HepG2 (cell line): Measurements from ENCODE around the gene FFAR4.

Source experiments
- CTCF ChIP-seq: sonication (generic); formaldehyde crosslinking; IDR thresholded peaks from 2 replicates; pipeline ENCODE4 v1.5.0; 2020; ENCODE audit warnings: mild to moderate bottlenecking, missing genetic modification reagents, moderate library complexity
- JUNB ChIP-seq: sonication (generic); formaldehyde crosslinking; IDR thresholded peaks from 2 replicates; pipeline ENCODE4 v1.8.0; 2022; ENCODE audit warnings: missing genetic modification reagents, mild to moderate bottlenecking, borderline replicate concordance
- MZF1 ChIP-seq: sonication (generic); formaldehyde crosslinking; IDR thresholded peaks from 2 replicates; pipeline ENCODE4 v1.8.1; 2023; ENCODE audit warnings: mild to moderate bottlenecking, missing genetic modification reagents, borderline replicate concordance
- ZNF10 ChIP-seq: sonication (generic); formaldehyde crosslinking; IDR thresholded peaks from 2 replicates; pipeline ENCODE4 v1.4.0; 2020; ENCODE audit warnings: mild to moderate bottlenecking, low read depth, missing genetic modification reagents, borderline replicate concordance
- ZNF333 ChIP-seq: sonication (generic); formaldehyde crosslinking; IDR thresholded peaks from 2 replicates; pipeline ENCODE4 v1.4.0; 2020; ENCODE audit warnings: mild to moderate bottlenecking, missing genetic modification reagents, borderline replicate concordance
- ZNF543 ChIP-seq: sonication (generic); formaldehyde crosslinking; IDR thresholded peaks from 2 replicates; pipeline ENCODE4 v1.4.0; 2020; ENCODE audit warnings: mild to moderate bottlenecking, missing genetic modification reagents
- ZNF75D ChIP-seq: sonication (generic); formaldehyde crosslinking; IDR thresholded peaks from 2 replicates; pipeline ENCODE4 v1.8.1; 2023; ENCODE audit warnings: missing genetic modification reagents, mild to moderate bottlenecking, borderline replicate concordance
- TF ChIP-seq, protein P1 (sequence below): sonication (generic); formaldehyde crosslinking; IDR thresholded peaks from 2 replicates; pipeline ENCODE4 v1.4.0; 2020; ENCODE audit warnings: missing genetic modification reagents; ENCODE audit errors: not compliant biosample characterization
- TF ChIP-seq, protein P2 (sequence below): IDR thresholded peaks from 2 replicates; pipeline ENCODE4 v1.6.1; 2016; ENCODE audit warnings: low read depth, borderline replicate concordance

DNA sequence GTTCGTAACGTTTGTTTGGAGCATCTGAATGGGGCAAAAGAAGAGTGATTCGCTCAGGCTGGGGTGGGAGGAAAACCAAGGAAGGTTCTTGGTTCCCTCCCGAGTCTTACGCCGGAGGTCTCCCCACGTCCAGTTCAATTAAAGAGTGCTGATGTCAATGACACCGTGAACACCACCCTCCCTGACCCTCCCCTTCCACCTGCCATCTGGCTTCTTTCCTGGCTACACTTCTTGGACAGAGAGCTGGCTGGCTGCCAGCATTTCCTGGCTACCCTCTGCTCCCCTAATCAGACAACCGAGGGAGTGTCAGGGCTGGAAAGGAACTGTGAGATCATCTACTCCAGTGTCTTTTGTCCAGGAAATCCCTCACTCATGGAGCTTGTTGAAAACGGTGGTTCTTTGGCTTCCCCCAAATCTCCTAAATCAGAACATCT is 24.1 kb upstream of the FFAR4 start:
- TF ChIP-seq CTCF, result no peak
- TF ChIP-seq, protein P1, sequence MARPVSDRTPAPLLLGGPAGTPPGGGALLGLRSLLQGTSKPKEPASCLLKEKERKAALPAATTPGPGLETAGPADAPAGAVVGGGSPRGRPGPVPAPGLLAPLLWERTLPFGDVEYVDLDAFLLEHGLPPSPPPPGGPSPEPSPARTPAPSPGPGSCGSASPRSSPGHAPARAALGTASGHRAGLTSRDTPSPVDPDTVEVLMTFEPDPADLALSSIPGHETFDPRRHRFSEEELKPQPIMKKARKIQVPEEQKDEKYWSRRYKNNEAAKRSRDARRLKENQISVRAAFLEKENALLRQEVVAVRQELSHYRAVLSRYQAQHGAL, result no peak
- TF ChIP-seq, protein P2, sequence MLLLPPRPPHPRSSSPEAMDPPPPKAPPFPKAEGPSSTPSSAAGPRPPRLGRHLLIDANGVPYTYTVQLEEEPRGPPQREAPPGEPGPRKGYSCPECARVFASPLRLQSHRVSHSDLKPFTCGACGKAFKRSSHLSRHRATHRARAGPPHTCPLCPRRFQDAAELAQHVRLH, result no peak
- TF ChIP-seq ZNF10 (CRISPR knock-in tag), result no peak
- TF ChIP-seq ZNF75D (CRISPR knock-in tag), result no peak
- TF ChIP-seq ZNF543 (CRISPR knock-in tag), result no peak
- TF ChIP-seq MZF1 (CRISPR knock-in tag), result no peak
- TF ChIP-seq JUNB (CRISPR knock-in tag), result no peak
- TF ChIP-seq ZNF333 (CRISPR knock-in tag), result no peak
